Measurements from ENCODE around the gene ARF6.
"Not testable (repeated sequence)": the region's sequence is repeated elsewhere in the genome, so short reads cannot be mapped to it uniquely, and the experiment has no call there.

The ARF6 gene

DNA sequence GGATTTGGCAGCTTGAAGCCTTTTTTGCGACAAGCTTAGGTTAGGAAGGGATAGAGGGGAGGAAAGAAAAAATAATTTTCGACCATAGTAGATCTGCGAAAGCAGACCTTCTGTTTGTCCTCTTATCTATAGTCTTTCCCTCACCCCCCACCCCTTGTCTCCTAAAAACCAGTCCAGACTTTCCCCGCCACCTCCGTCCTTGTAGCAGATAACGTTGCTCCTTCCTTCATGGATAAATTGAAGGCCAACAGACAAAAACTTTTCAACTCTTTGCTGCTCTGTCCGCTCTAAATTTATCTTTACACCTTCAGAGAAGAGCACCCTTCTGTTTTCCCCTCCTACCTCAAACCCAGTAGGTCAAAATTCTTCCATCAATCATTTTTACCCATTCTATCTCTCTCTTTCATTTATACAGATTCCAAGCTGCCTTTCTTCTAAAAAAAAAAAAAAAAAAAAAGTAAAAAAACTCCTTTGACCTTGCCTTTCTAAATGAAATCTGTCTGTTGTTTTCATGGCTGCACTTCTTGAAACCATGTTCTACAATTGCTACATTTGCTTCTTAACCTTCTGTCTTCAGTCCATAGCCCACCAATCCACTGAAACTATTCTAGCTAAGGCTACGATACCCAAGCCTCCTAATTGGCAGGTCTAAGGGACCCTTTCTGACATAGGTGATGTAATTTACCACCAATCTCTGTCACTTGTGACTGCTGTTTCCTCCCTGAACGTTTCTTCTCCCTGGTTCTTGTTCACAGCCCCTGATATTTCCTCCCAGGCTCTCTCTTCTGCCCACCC lies 29.2 kb upstream of the ARF6 start:
- in situ Hi-C loops (cut with HindIII; ENCODE audit: low pct_unique_long_range_greater_than_20kb, low sequenced_read_pairs), result no loop called here
- no peak for TF ChIP-seq JUND (IDR thresholded peaks at IDR 0.05; ENCODE audit: low read depth)
- DNase-seq (ENCODE audit: low read depth in 1 of 2, low spot score in 1 of 2), result no peak

DNA sequence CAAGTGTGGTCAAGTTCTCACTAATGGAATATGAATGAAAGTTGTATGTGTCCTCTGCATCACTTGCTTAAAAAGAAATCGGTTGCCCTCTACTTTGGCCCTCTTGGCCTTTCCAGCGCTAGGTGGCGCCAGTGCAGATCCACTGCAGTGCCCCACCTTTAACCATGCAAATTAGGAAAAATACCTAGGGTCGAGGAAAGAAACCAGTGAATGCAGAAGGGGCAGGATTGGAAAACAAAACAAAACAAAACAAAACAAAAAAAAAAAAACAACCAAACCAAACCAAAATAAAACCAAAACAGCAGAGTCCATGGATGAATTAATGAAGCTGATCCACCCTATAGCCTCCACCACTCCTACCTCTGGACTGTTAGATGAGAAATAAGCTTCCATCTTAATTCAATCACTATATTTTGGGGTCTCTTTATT lies 27.4 kb upstream of the ARF6 start:
- in situ Hi-C loops (cut with HindIII; ENCODE audit: low pct_unique_long_range_greater_than_20kb, low sequenced_read_pairs), result no loop called here
- TF ChIP-seq JUND (IDR thresholded peaks at IDR 0.05; ENCODE audit: low read depth), result no peak
- DNase-seq (ENCODE audit: low read depth in 1 of 2, low spot score in 1 of 2), result peak in 1 of 2 experiments; percentile 80

DNA sequence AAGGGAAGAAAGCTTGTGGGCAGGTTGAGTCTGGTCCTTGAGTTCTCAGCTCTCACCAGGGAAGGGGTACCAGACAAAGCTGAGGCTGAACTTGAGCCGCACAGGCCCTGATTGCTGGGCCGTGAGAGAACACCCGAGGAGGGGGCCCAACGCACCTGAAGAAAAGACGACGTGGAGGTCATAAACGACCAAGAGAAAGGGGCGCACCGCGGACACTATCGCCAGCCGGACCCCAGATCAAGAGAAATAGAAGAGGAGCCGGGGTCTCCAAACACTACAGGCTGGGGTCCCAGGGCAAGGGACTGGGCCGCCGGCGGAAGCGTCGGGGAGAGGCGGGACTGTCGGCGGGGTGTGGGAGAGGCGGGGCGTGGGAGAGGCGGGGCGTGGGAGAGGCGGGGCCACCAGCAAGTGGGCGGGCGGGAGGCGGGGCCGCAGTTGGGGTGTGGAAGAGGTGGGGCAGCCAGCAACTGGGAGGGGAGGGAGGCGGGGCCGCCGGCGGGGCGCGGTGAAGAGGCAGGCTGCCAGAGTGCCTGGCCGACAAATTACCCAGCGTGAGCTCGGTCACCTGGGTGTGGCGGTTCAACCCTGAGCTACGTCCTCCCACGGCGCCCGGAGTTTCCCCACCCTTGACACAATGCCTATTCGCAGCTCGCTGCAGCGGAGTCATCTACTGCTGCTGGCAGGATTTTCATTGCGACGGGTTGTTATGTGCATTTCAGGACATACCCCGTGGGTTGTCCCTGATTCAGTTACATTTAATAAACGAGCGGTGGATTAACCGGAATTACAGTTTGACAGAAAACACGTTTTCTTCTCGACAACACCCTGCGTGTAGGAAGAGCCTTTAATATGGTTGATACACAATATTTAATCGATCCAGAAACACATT lies 24.8 kb upstream of the ARF6 start:
- in situ Hi-C loops (cut with HindIII; ENCODE audit: low pct_unique_long_range_greater_than_20kb, low sequenced_read_pairs), result no loop called here
- DNase-seq (ENCODE audit: low read depth in 1 of 2, low spot score in 1 of 2), result peak; percentile 79 to 98
- no peak for TF ChIP-seq JUND (IDR thresholded peaks at IDR 0.05; ENCODE audit: low read depth)

DNA sequence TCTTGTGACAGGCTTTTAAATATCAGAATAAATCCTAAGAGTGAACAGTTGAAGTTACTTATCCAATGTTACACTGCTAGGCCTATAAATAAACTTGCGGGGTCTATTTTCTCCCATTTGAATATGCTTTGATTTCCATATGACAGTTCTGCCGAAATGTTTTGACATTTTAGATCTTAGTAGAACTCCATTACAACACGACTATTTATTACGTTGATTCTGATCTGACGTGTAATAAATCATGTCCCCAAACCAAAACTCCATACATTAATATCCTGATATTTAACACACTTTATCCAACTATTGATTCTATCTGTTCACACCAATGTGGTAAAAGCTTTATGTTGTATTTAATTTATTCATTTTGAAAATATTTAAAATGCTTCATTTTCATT lies 24.2 kb upstream of the ARF6 start:
- no peak for TF ChIP-seq JUND (IDR thresholded peaks at IDR 0.05; ENCODE audit: low read depth)
- DNase-seq (ENCODE audit: low read depth in 1 of 2, low spot score in 1 of 2), result no peak
- in situ Hi-C loops (cut with HindIII; ENCODE audit: low pct_unique_long_range_greater_than_20kb, low sequenced_read_pairs), result no loop called here

DNA sequence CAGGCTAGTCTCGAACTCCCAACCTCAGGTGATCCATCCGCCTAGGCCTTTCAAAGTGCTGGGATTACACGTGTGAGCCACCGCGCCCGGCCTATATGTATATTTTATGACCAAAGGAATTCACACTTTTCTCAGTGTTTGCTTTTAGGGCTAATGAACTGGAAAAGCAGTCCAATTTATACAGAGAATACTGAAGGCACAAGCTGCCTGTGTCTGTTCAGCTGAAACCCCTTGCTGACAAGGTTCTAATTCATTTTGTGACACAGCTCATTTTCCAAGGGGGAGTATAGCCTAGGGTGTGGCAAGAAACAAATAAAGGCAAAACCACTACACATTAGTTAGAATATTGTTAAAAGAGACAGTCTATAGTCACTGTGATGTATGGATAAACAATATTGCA lies 22.0 kb upstream of the ARF6 start:
- no peak for DNase-seq (ENCODE audit: low read depth in 1 of 2, low spot score in 1 of 2)
- in situ Hi-C loops (cut with HindIII; ENCODE audit: low pct_unique_long_range_greater_than_20kb, low sequenced_read_pairs), result no loop called here
- no peak for TF ChIP-seq JUND (IDR thresholded peaks at IDR 0.05; ENCODE audit: low read depth)

DNA sequence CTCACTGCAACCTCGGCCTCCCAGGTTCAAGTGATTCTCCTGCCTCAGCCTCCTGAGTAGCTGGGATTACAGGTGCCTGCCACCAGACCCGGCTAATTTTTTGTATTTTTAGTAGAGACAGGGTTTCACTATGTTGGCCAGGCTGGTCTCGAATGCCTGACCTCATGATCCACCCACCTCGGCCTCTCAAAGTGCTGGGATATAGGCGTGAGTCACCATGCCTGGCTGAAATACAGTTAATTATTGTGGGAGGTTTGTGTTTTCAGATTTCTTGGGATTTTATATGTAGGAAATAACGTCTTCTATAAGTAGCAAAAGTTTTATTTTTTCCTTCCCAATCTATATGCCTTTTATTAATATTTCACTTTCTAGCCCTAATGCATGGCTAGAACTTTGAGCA lies 19.3 kb upstream of the ARF6 start:
- in situ Hi-C loops (cut with HindIII; ENCODE audit: low pct_unique_long_range_greater_than_20kb, low sequenced_read_pairs); DNase-seq (ENCODE audit: low read depth in 1 of 2, low spot score in 1 of 2): not testable (repeated sequence)

DNA sequence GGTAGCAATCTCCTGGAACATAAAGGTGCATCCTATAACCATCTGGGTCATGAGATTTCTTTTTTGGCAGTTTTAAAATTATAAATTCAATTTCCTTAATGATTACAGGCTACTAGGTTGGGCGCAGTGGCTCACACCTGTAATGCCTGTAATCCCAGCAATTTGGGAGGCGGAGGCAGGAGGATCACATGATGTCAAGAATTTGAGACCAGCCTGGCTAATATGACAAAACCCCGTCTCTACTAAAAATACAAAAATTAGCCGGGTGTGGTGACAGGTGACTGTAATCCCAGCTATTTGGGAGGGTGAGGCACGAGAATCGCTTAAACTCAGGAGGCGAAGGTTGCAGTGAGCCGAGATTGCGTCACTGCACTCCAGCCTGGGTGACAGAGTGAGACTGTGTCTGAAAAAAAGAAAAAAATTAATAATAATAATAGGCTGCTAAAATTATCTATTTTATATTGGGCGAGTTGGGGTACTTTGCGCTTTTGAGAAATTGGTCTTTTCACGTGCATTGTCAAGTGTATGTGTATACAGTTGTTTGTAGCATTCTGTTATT lies 17.2 kb upstream of the ARF6 start:
- in situ Hi-C loops (cut with HindIII; ENCODE audit: low pct_unique_long_range_greater_than_20kb, low sequenced_read_pairs), result no loop called here
- no peak for DNase-seq (ENCODE audit: low read depth in 1 of 2, low spot score in 1 of 2)
- no peak for TF ChIP-seq JUND (IDR thresholded peaks at IDR 0.05; ENCODE audit: low read depth)

DNA sequence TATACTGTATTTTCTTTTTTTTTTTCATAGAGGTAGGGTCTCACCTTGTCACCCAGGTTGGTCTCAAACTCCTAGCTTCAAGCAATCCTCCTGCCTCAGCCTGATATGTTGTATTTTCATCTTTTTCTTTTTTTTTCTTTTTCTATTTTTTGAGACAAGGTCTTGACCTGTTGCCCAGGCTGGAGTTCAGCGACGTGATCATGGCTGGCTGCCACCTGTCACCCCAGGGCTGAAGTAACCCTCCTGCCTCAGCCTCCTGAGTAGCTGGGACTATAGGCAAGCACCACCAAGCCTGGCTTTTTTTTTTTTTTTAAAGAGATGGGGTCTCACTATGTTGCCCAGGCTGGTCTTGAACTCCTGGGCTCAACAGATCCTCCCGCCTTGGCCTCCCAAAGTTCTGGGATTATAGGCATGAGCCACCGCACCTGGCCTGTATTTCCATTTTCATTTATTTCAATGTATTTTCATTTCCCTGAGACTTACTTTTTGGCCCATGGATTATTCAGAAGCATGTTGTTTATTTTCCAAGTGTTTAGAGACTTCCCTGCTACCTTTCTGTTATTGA lies 16.2 kb upstream of the ARF6 start:
- in situ Hi-C loops (cut with HindIII; ENCODE audit: low pct_unique_long_range_greater_than_20kb, low sequenced_read_pairs), result no loop called here
- no peak for TF ChIP-seq JUND (IDR thresholded peaks at IDR 0.05; ENCODE audit: low read depth)
- DNase-seq (ENCODE audit: low read depth in 1 of 2, low spot score in 1 of 2), result no peak

DNA sequence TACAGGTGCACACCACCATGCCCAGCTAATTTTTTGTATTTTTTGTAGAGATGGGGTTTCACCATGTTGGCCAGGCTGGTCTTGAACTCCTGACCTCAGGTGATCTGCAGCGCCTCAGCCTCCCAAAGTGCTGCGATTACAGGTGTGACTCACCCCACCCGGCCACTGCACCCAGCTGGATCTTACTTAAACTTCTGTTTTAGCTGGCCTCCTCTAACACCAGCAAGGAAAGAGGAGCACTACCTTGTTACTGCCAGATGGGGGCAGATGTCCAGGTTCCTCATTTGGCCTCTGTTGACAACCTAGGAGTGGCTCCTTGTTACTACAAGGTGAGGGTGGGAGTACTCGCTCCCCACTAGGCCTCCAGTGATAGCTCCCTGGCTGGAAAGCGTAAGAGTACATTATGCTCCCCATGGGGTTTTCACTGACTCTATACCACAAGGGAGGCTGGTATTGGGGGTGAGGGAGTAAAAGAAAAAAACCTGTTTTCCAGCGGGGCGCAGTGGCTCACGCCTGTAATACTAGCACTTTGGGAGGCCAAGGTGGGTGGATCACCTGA lies 13.2 kb upstream of the ARF6 start:
- in situ Hi-C loops (cut with HindIII; ENCODE audit: low pct_unique_long_range_greater_than_20kb, low sequenced_read_pairs), result no loop called here
- no peak for TF ChIP-seq JUND (IDR thresholded peaks at IDR 0.05; ENCODE audit: low read depth)
- peak in 1 of 2 experiments; percentile 84 for DNase-seq (ENCODE audit: low read depth in 1 of 2, low spot score in 1 of 2)

DNA sequence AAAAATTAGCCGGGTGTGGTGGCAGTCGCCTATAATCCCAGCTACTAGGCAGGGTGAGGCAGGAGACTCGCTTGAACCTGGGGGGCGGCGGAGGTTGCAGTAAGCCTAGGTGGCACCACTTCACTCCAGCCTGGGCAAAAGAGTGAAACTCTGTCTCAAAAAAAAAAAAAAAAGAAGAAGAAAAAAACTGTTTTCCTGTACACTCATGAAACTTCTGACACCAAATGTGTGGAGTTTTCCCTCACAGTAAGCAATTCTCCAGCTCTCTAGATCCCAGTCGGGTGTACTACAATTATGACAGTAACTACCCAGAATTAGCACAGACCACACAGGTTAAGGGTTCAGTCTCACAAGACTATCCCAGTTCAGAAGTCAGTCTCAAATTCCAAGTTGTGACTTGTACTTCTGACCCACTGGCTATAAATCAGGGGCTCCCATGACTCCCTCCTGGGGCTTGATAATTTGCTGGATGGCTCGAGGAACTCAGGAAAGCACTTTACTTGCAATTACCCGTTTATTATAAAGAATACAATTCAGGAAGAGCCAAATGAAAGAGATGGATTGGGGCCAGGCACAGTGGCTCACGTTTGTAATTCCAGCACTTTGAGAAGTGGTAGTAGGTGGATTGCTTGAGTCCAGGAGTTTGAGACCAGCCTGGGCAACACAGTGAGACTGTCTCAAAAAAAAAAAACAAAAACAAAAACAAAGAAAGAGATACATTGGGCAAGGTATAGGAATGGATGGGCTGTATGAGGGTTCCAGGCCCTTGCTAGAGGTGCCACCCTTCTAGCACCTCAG lies 12.4 kb upstream of the ARF6 start:
- in situ Hi-C loops (cut with HindIII; ENCODE audit: low pct_unique_long_range_greater_than_20kb, low sequenced_read_pairs), result no loop called here
- no peak for TF ChIP-seq JUND (IDR thresholded peaks at IDR 0.05; ENCODE audit: low read depth)
- DNase-seq (ENCODE audit: low read depth in 1 of 2, low spot score in 1 of 2), result no peak

DNA sequence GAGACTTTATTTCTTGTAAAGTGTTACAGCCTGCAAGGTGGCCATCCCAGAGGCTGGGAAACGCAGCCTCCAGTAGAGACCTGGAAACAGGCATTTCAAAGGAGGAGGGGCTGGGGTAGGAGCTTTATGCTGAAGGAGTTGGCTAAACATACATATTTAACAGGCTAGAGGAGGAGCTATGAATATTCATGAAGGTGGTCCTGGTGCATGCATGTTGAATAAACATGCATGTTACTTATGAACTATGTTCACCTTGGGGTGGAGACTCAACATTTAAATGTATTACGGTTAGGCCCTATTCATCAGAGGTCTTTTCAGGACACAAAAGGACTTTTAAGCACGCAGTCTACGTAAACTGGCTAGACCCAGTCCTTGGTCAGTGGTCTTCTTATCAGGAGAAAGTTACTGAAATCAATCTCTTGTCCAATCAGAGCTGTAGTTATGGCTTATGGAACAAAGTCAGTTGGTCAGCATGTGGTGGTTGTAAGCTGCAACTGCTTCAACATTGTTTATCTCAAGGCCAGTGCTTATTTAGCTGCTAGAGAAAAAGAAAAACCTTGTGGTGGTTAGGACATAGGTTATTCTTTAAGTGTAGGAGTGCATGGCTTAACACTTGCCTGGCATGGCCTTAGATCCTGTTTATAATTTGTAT lies 11.4 kb upstream of the ARF6 start:
- in situ Hi-C loops (cut with HindIII; ENCODE audit: low pct_unique_long_range_greater_than_20kb, low sequenced_read_pairs), result no loop called here
- no peak for TF ChIP-seq JUND (IDR thresholded peaks at IDR 0.05; ENCODE audit: low read depth)
- DNase-seq (ENCODE audit: low read depth in 1 of 2, low spot score in 1 of 2), result no peak

Data from T47D (cell line).